Adrenal gland (tissue), 5 donors: Measurements from ENCODE around the gene PRPH2.

ENCODE experiments used
- POLR2A ChIP-seq, 2 donors: fragments of 450-650 bp; IDR thresholded peaks; one replicate each; pipeline ENCODE4 v1.6.1; 2017; ENCODE audit warnings: antibody characterized with exemption in 2 of 2, mild to moderate bottlenecking in 2 of 2, moderate library complexity in 1 of 2
- TF ChIP-seq, protein P1 (sequence below), 6 experiments: fragments of 450-650 bp in 4 of 6; fragments of 200-600 bp in 2 of 6; sonication (generic) in 1 of 6; IDR thresholded peaks; 1 replicate in 5 of 6; 2 replicates in 1 of 6; pipeline versions ENCODE4 v1.5.1 to v1.8.0; 2016 to 2021; ENCODE audit warnings: antibody characterized with exemption in 6 of 6, mild to moderate bottlenecking in 2 of 6, moderate library complexity in 1 of 6
- donor health status: DM: no; HTN: no; CAD: no.

DNA sequence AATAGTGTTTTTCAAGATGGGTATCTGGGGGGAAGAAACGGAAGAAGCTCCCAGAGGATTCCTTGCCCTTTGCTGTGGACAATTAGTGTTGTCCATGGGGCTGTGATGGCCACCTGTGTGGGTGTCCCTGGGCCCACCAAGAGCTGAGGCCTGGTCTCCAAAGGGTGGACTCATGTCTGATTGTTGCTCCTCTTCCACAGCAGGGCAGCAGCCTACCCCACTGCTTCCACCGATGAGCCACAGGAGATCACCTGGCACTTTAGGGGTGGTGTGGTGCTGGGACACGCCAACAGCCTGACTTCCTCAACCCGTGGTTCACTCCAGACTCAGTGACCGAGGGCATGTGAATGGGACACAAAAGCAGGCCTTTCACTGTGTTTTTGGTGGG, 25.1 kb downstream of the PRPH2 start:
- TF ChIP-seq, protein P1, sequence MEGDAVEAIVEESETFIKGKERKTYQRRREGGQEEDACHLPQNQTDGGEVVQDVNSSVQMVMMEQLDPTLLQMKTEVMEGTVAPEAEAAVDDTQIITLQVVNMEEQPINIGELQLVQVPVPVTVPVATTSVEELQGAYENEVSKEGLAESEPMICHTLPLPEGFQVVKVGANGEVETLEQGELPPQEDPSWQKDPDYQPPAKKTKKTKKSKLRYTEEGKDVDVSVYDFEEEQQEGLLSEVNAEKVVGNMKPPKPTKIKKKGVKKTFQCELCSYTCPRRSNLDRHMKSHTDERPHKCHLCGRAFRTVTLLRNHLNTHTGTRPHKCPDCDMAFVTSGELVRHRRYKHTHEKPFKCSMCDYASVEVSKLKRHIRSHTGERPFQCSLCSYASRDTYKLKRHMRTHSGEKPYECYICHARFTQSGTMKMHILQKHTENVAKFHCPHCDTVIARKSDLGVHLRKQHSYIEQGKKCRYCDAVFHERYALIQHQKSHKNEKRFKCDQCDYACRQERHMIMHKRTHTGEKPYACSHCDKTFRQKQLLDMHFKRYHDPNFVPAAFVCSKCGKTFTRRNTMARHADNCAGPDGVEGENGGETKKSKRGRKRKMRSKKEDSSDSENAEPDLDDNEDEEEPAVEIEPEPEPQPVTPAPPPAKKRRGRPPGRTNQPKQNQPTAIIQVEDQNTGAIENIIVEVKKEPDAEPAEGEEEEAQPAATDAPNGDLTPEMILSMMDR (IDR thresholded peaks at IDR 0.05) = no peak
- no peak for TF ChIP-seq POLR2A (IDR thresholded peaks at IDR 0.05)
